Mesendoderm (in vitro differentiated cells): ENCODE data around the gene GPSM1.

Experiments
- DNase-seq: peaks from one replicate; pipeline ENCODE4 v3.0.0; 2013
- H2AK5ac ChIP-seq: 2 replicates; pipeline ENCODE4 v1.6.1; 2013; ENCODE audit warnings: low read length, inconsistent platforms
- H2BK120ac ChIP-seq: 2 replicates; pipeline ENCODE4 v1.6.1; 2013; ENCODE audit warnings: low read depth, mild to moderate bottlenecking, low read length, moderate library complexity, mixed read lengths
- H2BK15ac ChIP-seq: replicated peaks from 2 replicates; pipeline ENCODE4 v1.6.1; 2013; ENCODE audit warnings: low read depth, mild to moderate bottlenecking, moderate library complexity
- H2BK5ac ChIP-seq: 2 replicates; pipeline ENCODE4 v1.6.1; 2013; ENCODE audit warnings: low read length, inconsistent platforms
- H3K18ac ChIP-seq: 2 replicates; pipeline ENCODE4 v1.6.1; 2013; ENCODE audit warnings: mild to moderate bottlenecking, low read length, mixed read lengths
- H3K23ac ChIP-seq: one replicate; pipeline ENCODE4 v1.6.1; 2013; ENCODE audit warnings: low read length
- H3K27ac ChIP-seq: 2 replicates; pipeline ENCODE4 v1.5.1; 2013; ENCODE audit warnings: low read depth, mild to moderate bottlenecking, inconsistent platforms, low read length, moderate library complexity
- H3K27me3 ChIP-seq: 2 replicates; pipeline ENCODE4 v1.6.1; 2013; ENCODE audit warnings: low read length, control low read depth, mild to moderate bottlenecking, inconsistent platforms; ENCODE audit not compliant: insufficient read depth, poor library complexity
- H3K36me3 ChIP-seq: 2 replicates; pipeline ENCODE4 v1.6.1; 2013; ENCODE audit warnings: low read length, inconsistent platforms; ENCODE audit not compliant: control insufficient read depth, insufficient read depth
- H3K4ac ChIP-seq: one replicate; pipeline ENCODE4 v1.6.1; 2013; ENCODE audit warnings: low read depth, mild to moderate bottlenecking, low read length, moderate library complexity
- H3K4me1 ChIP-seq: 2 replicates; pipeline ENCODE4 v1.6.1; 2013; ENCODE audit warnings: low read depth, low read length, inconsistent platforms; ENCODE audit not compliant: control insufficient read depth
- H3K4me2 ChIP-seq: 2 replicates; pipeline ENCODE4 v1.6.1; 2013; ENCODE audit warnings: low read length
- H3K4me3 ChIP-seq: 2 replicates; pipeline ENCODE4 v1.5.1; 2013; ENCODE audit warnings: mild to moderate bottlenecking, low read length
- H3K56ac ChIP-seq: one replicate; pipeline ENCODE4 v1.6.1; 2013; ENCODE audit warnings: low read length
- H3K79me1 ChIP-seq: 2 replicates; pipeline ENCODE4 v1.6.1; 2013; ENCODE audit warnings: low read length, inconsistent platforms
- H3K79me2 ChIP-seq: 2 replicates; pipeline ENCODE4 v1.6.1; 2013; ENCODE audit warnings: mild to moderate bottlenecking, low read length; ENCODE audit not compliant: control insufficient read depth, insufficient read depth
- H3K9ac ChIP-seq: 2 replicates; pipeline ENCODE4 v1.6.1; 2013; ENCODE audit warnings: low read length, inconsistent platforms
- H4K5ac ChIP-seq: one replicate; pipeline ENCODE4 v1.6.1; 2013; ENCODE audit warnings: low read length
- H4K8ac ChIP-seq: one replicate; pipeline ENCODE4 v1.6.1; 2013; ENCODE audit warnings: low read depth, mild to moderate bottlenecking, control low read depth, low read length, moderate library complexity
- WGBS: extraction: QIAGEN DNeasy Blood & Tissue Kit; methylation state at CpG from one replicate; pipeline ENCODE4 v1.1.7; 2013; ENCODE audit warnings: low lambda C conversion rate, missing lambda C conversion rate; ENCODE audit not compliant: insufficient coverage; ENCODE audit errors: extremely low coverage; 5-methylcytosine and 5-hydroxymethylcytosine counted together

GPSM1 gene

DNA sequence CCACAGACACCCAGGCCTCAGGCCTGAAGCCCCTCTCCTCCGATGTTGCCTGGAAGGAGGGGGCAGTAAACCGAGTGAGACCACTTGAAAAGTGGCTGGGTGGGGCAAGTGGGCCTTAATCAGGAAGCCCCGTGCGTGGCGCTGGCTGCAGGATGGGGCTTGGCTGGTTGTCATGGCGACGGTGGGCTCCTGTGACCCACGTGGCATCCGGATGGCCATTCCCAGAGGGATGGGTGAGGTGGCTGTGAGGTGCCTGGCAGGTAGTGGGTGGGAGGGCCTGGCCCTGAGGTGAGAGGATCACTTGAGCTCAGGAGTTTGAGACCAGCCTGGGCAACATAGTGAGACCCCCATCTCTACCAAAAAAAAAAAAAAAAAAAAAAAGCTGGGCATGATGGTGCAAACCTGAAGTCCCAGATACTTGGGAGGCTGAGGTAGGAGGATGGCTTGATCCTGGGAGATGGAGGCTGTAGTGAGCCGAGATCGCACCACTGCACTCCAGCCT is 5.2 kb downstream of the GPSM1 start:
- Histone ChIP-seq H3K9ac (no peak overlapping the region), H4K5ac (no peak overlapping the region), H3K23ac (no peak overlapping the region), H3K4me2 (no peak overlapping the region), H2BK5ac (no peak overlapping the region), H3K4me1 (peaks cover 2% of the 10 kb centered on the region), H3K56ac (no peak overlapping the region), H4K8ac (no peak overlapping the region), H2BK120ac (no peak overlapping the region), H3K36me3 (no peaks in the 10 kb centered on the region), H2BK15ac (no peak overlapping the region), H3K79me1 (no peaks in the 10 kb centered on the region), H3K79me2 (peaks cover 2% of the 10 kb centered on the region), H2AK5ac (no peak overlapping the region), H3K27me3 (no peaks in the 10 kb centered on the region), H3K4ac (no peak overlapping the region), H3K18ac (no peak overlapping the region), H3K4me3 (no peak overlapping the region), H3K27ac (no peak overlapping the region)
- WGBS = no CpG with 5 or more reads among the region's 11 CpGs
- no peak for DNase-seq

DNA sequence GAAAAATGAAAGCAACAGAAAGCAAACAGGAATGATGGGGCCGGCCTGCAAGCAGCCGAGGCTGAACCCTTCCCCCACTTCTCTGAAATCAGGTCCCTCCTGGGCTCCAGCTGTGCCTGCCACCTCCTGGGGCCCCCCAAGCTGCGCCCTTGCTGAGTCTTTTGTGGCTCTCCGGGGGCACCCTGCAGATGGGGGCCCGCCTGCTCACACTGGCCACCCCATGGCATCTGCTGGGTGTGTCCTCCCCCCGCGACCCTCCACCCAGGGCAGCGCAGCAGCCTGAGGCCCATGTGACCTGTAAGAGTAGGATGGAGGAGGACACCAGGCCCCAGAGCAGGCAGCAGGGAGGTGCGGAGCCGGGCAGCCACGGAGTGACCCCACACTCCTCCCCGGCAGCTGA is 5.7 kb downstream of the GPSM1 start:
- Histone ChIP-seq H3K79me2 (peaks cover 2% of the 10 kb centered on the region), H3K27me3 (no peaks in the 10 kb centered on the region), H2AK5ac (no peak overlapping the region), H2BK120ac (no peak overlapping the region), H3K4me3 (no peak overlapping the region), H3K36me3 (no peaks in the 10 kb centered on the region), H3K4me2 (no peak overlapping the region), H3K9ac (no peak overlapping the region), H4K5ac (no peak overlapping the region), H2BK5ac (no peak overlapping the region), H3K56ac (no peak overlapping the region), H3K79me1 (no peaks in the 10 kb centered on the region), H3K27ac (no peak overlapping the region), H3K23ac (no peak overlapping the region), H3K4me1 (peaks cover 2% of the 10 kb centered on the region), H3K4ac (no peak overlapping the region), H3K18ac (no peak overlapping the region), H2BK15ac (no peak overlapping the region), H4K8ac (no peak overlapping the region)
- WGBS = no CpG with 5 or more reads among the region's 12 CpGs
- DNase-seq = no peak

DNA sequence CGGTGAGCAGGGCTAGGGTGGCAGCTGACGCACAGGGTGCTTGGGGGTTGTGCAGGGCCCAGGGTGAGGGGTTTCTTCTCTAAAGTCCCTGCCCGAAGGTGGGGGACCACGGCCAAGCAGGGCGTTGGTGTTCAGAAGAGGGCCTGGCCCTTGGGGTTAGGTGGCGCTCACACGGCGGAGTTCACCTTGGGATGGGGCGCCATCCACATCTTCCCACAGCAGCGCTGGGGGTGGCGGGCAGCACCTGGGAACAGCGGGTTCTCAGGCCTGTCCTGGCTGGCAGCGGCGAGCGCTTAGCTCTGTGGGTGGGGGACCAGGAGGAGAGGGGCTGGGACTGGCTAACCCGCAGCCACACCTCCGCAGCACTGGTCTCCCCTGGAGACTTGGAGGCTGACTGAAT is 6.1 kb downstream of the GPSM1 start:
- no peak overlapping the region for H4K8ac ChIP-seq
- no peak overlapping the region for H3K9ac ChIP-seq
- no peak overlapping the region for H3K56ac ChIP-seq
- WGBS = no CpG with 5 or more reads among the region's 17 CpGs
- H3K79me2 ChIP-seq = no peaks in the 10 kb centered on the region
- DNase-seq = no peak
- H2AK5ac ChIP-seq = no peak overlapping the region
- H3K4ac ChIP-seq = no peak overlapping the region
- no peak overlapping the region for H3K27ac ChIP-seq
- H3K4me2 ChIP-seq = no peak overlapping the region
- no peak overlapping the region for H4K5ac ChIP-seq
- H2BK15ac ChIP-seq = no peak overlapping the region
- H3K4me3 ChIP-seq = no peak overlapping the region
- H2BK120ac ChIP-seq = no peak overlapping the region
- no peaks in the 10 kb centered on the region for H3K27me3 ChIP-seq
- H3K18ac ChIP-seq = no peak overlapping the region
- H3K79me1 ChIP-seq = no peaks in the 10 kb centered on the region
- H3K4me1 ChIP-seq = no peaks in the 10 kb centered on the region
- H3K23ac ChIP-seq = no peak overlapping the region
- no peak overlapping the region for H2BK5ac ChIP-seq
- H3K36me3 ChIP-seq = no peaks in the 10 kb centered on the region

DNA sequence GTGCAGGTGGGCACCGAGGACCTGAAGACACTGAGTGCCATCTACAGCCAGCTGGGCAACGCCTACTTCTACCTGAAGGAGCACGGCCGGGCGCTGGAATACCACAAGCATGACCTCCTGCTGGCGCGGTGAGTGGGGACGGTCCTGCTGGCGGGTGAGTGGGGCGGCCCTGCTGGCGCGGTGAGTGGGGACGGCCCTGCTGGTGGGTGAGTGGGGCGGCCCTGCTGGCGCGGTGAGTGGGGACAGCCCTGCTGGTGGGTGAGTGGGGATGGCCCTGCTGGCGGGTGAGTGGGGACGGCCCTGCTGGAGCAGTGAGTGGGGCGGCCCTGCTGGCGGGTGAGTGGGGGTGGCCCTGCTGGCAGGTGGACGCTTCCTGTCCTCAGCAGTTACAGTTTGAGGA is 7.2 kb downstream of the GPSM1 start:
- WGBS = no CpG with 5 or more reads among the region's 21 CpGs
- H3K36me3 ChIP-seq = no peaks in the 10 kb centered on the region
- DNase-seq = no peak
- no peak overlapping the region for H4K5ac ChIP-seq
- H3K9ac ChIP-seq = no peak overlapping the region
- H4K8ac ChIP-seq = no peak overlapping the region
- no peaks in the 10 kb centered on the region for H3K4me1 ChIP-seq
- H3K4ac ChIP-seq = no peak overlapping the region
- H3K4me3 ChIP-seq = no peak overlapping the region
- no peak overlapping the region for H2BK5ac ChIP-seq
- no peak overlapping the region for H2BK120ac ChIP-seq
- H3K27ac ChIP-seq = no peak overlapping the region
- no peaks in the 10 kb centered on the region for H3K27me3 ChIP-seq
- H3K56ac ChIP-seq = no peak overlapping the region
- H3K79me1 ChIP-seq = no peaks in the 10 kb centered on the region
- no peak overlapping the region for H2AK5ac ChIP-seq
- H2BK15ac ChIP-seq = no peak overlapping the region
- no peak overlapping the region for H3K18ac ChIP-seq
- H3K23ac ChIP-seq = no peak overlapping the region
- H3K79me2 ChIP-seq = no peaks in the 10 kb centered on the region
- no peak overlapping the region for H3K4me2 ChIP-seq

DNA sequence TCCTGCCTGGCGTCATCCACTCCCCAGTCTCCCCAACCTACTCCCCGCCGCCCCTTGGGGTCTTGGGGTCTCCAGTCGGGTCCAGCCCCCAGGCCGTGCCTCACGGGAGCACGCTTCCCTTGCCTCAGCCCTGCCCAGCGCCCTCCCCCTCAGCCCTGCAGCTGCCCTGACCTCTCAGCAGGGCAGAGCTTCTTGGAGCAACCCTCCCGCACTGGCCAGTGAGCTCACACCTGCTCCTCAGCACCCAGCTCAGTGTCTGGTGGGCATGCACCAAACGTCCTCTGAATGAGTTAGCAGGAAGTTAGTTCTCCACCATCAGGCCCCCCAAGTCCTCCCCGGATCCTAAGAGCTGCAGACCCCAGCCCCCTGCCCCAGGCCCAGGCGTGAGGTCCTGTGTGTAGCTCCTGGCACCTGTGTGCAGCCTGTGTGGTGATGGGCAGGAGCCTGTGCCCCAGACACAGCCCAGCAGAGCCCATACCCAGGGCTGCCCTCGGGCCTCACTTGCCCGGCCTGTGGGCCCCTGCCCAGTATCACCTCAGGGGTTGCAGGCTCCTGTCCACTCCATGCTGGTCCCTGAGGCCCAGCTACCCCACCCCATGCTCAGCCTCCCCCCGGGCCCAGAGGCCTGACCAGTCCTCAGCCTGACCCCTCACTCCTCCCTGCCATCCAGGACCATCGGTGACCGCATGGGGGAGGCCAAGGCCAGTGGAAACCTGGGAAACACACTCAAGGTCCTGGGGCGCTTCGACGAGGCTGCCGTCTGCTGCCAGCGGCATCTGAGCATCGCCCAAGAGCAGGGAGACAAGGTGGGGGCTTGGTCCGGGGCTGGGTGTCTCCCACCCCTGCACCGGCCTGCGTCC is 8.2 kb downstream of the GPSM1 start:
- WGBS = no CpG with 5 or more reads among the region's 26 CpGs
- no peak overlapping the region for H3K4ac ChIP-seq
- no peak overlapping the region for H3K4me3 ChIP-seq
- no peak overlapping the region for H3K18ac ChIP-seq
- H2BK5ac ChIP-seq = no peak overlapping the region
- no peak overlapping the region for H3K4me2 ChIP-seq
- H3K9ac ChIP-seq = no peak overlapping the region
- H4K8ac ChIP-seq = no peak overlapping the region
- H3K79me1 ChIP-seq = no peaks in the 10 kb centered on the region
- no peak overlapping the region for H3K56ac ChIP-seq
- no peaks in the 10 kb centered on the region for H3K36me3 ChIP-seq
- no peak overlapping the region for H2BK15ac ChIP-seq
- H4K5ac ChIP-seq = no peak overlapping the region
- no peaks in the 10 kb centered on the region for H3K4me1 ChIP-seq
- H3K27me3 ChIP-seq = no peaks in the 10 kb centered on the region
- no peak overlapping the region for H3K27ac ChIP-seq
- no peaks in the 10 kb centered on the region for H3K79me2 ChIP-seq
- H2BK120ac ChIP-seq = no peak overlapping the region
- no peak overlapping the region for H2AK5ac ChIP-seq
- H3K23ac ChIP-seq = no peak overlapping the region
- DNase-seq = no peak
